ENCODE measurements around the gene RBMS3. TPM values are rescaled to one million over a fixed set of nuclear protein-coding genes. Genes with fewer than 3 reads are reported as not detected.

RBMS3 gene
- total RNA-seq, 1 donor from 2014 or later = 0.47 TPM

GRCh38 chr3:29537889-29538609 lies 257.2 kb downstream of the RBMS3 start:
- H3K4me1 Mint-ChIP-seq = peaks cover 5% of the 10 kb centered on the region
- no peak overlapping the region for H3K4me3 Mint-ChIP-seq
- H3F3A ChIP-seq (ENCODE audit: low read depth) = no peaks in the 10 kb centered on the region
- no peaks in the 10 kb centered on the region for H3K9me3 Mint-ChIP-seq
- H2AFZ ChIP-seq (replicated peaks) = no peak overlapping the region
- H3K27ac ChIP-seq = no peak overlapping the region
- no peak overlapping the region for H3K9ac ChIP-seq
- H3K4me1 ChIP-seq = peaks cover 3% of the 10 kb centered on the region
- no peak for TF ChIP-seq EZH2phosphoT487 (IDR thresholded peaks at IDR 0.05)
- no peak for TF ChIP-seq EZH2 (IDR thresholded peaks at IDR 0.05)
- no peak for TF ChIP-seq CTCF (IDR thresholded peaks at IDR 0.05)
- H3K4me2 ChIP-seq = no peak overlapping the region
- no peak overlapping the region for H3K27ac Mint-ChIP-seq
- no peaks in the 10 kb centered on the region for H3K36me3 Mint-ChIP-seq
- no peaks in the 10 kb centered on the region for H3K36me3 ChIP-seq
- no peaks in the 10 kb centered on the region for H4K20me1 ChIP-seq (ENCODE audit: low read depth)
- no peak for DNase-seq (ENCODE audit: low spot score)
- no peaks in the 10 kb centered on the region for H3K9me3 ChIP-seq (ENCODE audit: low read depth)
- no peaks in the 10 kb centered on the region for H3K27me3 ChIP-seq
- no peak overlapping the region for H3K4me3 ChIP-seq
- no peaks in the 10 kb centered on the region for H3K79me2 ChIP-seq (ENCODE audit: low read depth)
- no peaks in the 10 kb centered on the region for H3K27me3 Mint-ChIP-seq (ENCODE audit: insufficient read depth, low read depth)

- no peaks in the 10 kb centered on the region for H3K27me3 ChIP-seq
- H4K20me1 ChIP-seq (ENCODE audit: low read depth) = no peaks in the 10 kb centered on the region
- H2AFZ ChIP-seq (replicated peaks) = no peak overlapping the region
- no peak overlapping the region for H3K9ac ChIP-seq
- H3F3A ChIP-seq (ENCODE audit: low read depth) = no peaks in the 10 kb centered on the region
- H3K36me3 ChIP-seq = no peaks in the 10 kb centered on the region
- H3K27ac ChIP-seq = no peak overlapping the region
- Mint-ChIP-seq H3K4me3 (no peak overlapping the region), H3K36me3 (no peaks in the 10 kb centered on the region), H3K9me3 (no peaks in the 10 kb centered on the region), H3K4me1 (peaks cover 5% of the 10 kb centered on the region), H3K27ac (no peak overlapping the region), H3K27me3 (ENCODE audit: insufficient read depth, low read depth) (no peaks in the 10 kb centered on the region)
- H3K79me2 ChIP-seq (ENCODE audit: low read depth) = no peaks in the 10 kb centered on the region
- peaks cover 3% of the 10 kb centered on the region for H3K4me1 ChIP-seq
- no peak for DNase-seq (ENCODE audit: low spot score)
- TF ChIP-seq EZH2phosphoT487 (IDR thresholded peaks at IDR 0.05) (no peak), CTCF (IDR thresholded peaks at IDR 0.05) (no peak), EZH2 (IDR thresholded peaks at IDR 0.05) (no peak)
- no peak overlapping the region for H3K4me3 ChIP-seq
- H3K9me3 ChIP-seq (ENCODE audit: low read depth) = no peaks in the 10 kb centered on the region
- no peak overlapping the region for H3K4me2 ChIP-seq
These were observed 257.7 kb downstream of the RBMS3 start for GRCh38 chr3:29538610-29538958.

- Histone ChIP-seq H3K4me1 (no peaks in the 10 kb centered on the region), H3K9me3 (ENCODE audit: low read depth) (no peaks in the 10 kb centered on the region), H3K36me3 (no peaks in the 10 kb centered on the region), H2AFZ (replicated peaks) (no peak overlapping the region), H3K27me3 (no peaks in the 10 kb centered on the region), H3K27ac (no peak overlapping the region), H3K4me2 (no peak overlapping the region), H4K20me1 (ENCODE audit: low read depth) (no peaks in the 10 kb centered on the region), H3F3A (ENCODE audit: low read depth) (no peaks in the 10 kb centered on the region), H3K9ac (no peak overlapping the region), H3K79me2 (ENCODE audit: low read depth) (no peaks in the 10 kb centered on the region), H3K4me3 (no peak overlapping the region)
- TF ChIP-seq CTCF (IDR thresholded peaks at IDR 0.05) (no peak), EZH2phosphoT487 (IDR thresholded peaks at IDR 0.05) (no peak), EZH2 (IDR thresholded peaks at IDR 0.05) (no peak)
- Mint-ChIP-seq H3K4me1 (no peaks in the 10 kb centered on the region), H3K4me3 (no peak overlapping the region), H3K36me3 (no peaks in the 10 kb centered on the region), H3K27me3 (ENCODE audit: insufficient read depth, low read depth) (no peaks in the 10 kb centered on the region), H3K27ac (no peak overlapping the region), H3K9me3 (no peaks in the 10 kb centered on the region)
- no peak for DNase-seq (ENCODE audit: low spot score)
These were observed 259.7 kb downstream of the RBMS3 start for GRCh38 chr3:29540544-29540943.
